ENCODE measurements around the gene VPS54. TPM values are rescaled to one million over a fixed set of nuclear protein-coding genes. Genes with fewer than 3 reads are reported as not detected.

Gene VPS54
- total RNA-seq, 1 experiment from 2014 or later, result 20.7 TPM

DNA sequence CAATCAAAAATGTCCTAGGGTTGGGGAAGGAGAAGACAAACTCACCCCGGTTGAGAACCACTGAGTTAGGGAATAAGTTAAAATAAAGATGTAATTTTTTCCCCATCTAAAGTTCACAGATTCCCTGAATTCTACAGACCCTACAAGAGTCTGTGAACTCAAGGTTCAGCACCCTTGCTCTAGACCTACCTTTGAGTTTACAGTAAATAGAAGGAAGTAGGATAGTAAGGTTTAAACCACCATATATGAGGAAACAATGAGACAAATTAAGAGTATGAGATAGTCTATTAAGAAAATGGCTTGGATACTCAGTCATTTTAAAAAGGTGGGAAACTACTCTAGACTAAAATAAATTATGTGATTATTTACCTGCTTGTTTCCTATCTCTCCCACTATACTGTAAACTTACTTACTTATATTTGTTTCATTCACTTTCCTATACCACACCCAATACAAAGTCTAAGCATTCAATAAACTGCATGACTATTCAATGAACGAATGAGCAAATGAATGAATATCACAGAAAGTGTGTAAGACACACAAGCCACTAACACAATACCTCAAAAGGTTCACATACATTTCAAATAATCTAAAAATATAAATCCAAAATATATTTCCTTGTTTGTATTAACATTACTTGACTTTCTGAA lies 13.4 kb downstream of the VPS54 start:
- intact Hi-C loops (cut with micrococcal nuclease; ENCODE audit: unreplicated experiment), result no loop called here
- H3K9me3 ChIP-seq (ENCODE audit: insufficient read depth, low read depth), result no peaks in the 10 kb centered on the region
- ChIA-PET CTCF (no interaction called here), POLR2A (ENCODE audit: unreplicated experiment) (no interaction called here)
- peaks cover 9% of the 10 kb centered on the region for H3K79me2 ChIP-seq (ENCODE audit: low read depth)
- no peak overlapping the region for H3K4me3 ChIP-seq
- no TSS peak for BruUV-seq (replicated peaks)
- no peaks in the 10 kb centered on the region for H3F3A ChIP-seq (ENCODE audit: insufficient read depth, low read depth)
- H2AFZ ChIP-seq, result no peak overlapping the region
- no peaks in the 10 kb centered on the region for H4K20me1 ChIP-seq (ENCODE audit: insufficient read depth)
- no peaks in the 10 kb centered on the region for H3K9me2 ChIP-seq (ENCODE audit: insufficient read depth)
- H3K27ac ChIP-seq, result no peak overlapping the region
- no peak for DNase-seq
- H3K4me1 ChIP-seq (replicated peaks; ENCODE audit: insufficient read depth), result no peaks in the 10 kb centered on the region
- TF ChIP-seq, protein P1, sequence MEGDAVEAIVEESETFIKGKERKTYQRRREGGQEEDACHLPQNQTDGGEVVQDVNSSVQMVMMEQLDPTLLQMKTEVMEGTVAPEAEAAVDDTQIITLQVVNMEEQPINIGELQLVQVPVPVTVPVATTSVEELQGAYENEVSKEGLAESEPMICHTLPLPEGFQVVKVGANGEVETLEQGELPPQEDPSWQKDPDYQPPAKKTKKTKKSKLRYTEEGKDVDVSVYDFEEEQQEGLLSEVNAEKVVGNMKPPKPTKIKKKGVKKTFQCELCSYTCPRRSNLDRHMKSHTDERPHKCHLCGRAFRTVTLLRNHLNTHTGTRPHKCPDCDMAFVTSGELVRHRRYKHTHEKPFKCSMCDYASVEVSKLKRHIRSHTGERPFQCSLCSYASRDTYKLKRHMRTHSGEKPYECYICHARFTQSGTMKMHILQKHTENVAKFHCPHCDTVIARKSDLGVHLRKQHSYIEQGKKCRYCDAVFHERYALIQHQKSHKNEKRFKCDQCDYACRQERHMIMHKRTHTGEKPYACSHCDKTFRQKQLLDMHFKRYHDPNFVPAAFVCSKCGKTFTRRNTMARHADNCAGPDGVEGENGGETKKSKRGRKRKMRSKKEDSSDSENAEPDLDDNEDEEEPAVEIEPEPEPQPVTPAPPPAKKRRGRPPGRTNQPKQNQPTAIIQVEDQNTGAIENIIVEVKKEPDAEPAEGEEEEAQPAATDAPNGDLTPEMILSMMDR (conservative IDR thresholded peaks at IDR 0.05), result no peak
- TF ChIP-seq EZH2 (IDR thresholded peaks at IDR 0.05; ENCODE audit: low read depth), result no peak
- H3K4me2 ChIP-seq, result no peak overlapping the region
- no peaks in the 10 kb centered on the region for H3K36me3 ChIP-seq (ENCODE audit: low read depth)
- no peaks in the 10 kb centered on the region for H3K27me3 ChIP-seq (ENCODE audit: insufficient read depth, low read depth)

DNA sequence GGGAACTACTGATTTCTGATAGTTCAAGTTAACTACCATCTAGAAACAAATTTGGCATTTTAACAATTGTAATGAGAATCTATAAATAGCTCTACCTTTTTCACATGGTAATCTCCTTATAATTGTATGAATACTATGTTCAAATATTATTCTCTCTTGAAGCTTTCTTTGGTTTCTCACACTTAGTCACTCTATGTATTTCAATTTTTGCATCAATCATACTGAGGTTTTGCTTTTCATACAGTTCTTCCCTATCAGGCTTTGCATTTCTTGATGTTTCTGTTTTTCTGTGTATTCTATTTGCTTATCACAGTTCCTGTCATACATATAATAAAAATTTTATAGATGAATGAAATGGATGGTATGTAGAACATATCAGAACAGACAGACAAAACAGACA lies 16.0 kb downstream of the VPS54 start:
- no peak overlapping the region for H3K4me2 ChIP-seq
- no peaks in the 10 kb centered on the region for H3K36me3 ChIP-seq (ENCODE audit: low read depth)
- H3K4me1 ChIP-seq (replicated peaks; ENCODE audit: insufficient read depth), result no peaks in the 10 kb centered on the region
- ChIA-PET POLR2A (ENCODE audit: unreplicated experiment) (no interaction called here), CTCF (no interaction called here)
- H3F3A ChIP-seq (ENCODE audit: insufficient read depth, low read depth), result no peaks in the 10 kb centered on the region
- H3K4me3 ChIP-seq, result no peak overlapping the region
- H4K20me1 ChIP-seq (ENCODE audit: insufficient read depth), result no peaks in the 10 kb centered on the region
- no TSS peak for BruUV-seq (replicated peaks)
- H3K79me2 ChIP-seq (ENCODE audit: low read depth), result peaks cover 4% of the 10 kb centered on the region; the same call in 1 of the 2 replicates
- no peak overlapping the region for H2AFZ ChIP-seq
- H3K9me3 ChIP-seq (ENCODE audit: insufficient read depth, low read depth), result peaks cover 3% of the 10 kb centered on the region; the same call in 1 of the 2 replicates
- intact Hi-C loops (cut with micrococcal nuclease; ENCODE audit: unreplicated experiment), result no loop called here
- DNase-seq, result no peak
- H3K27me3 ChIP-seq (ENCODE audit: insufficient read depth, low read depth), result no peaks in the 10 kb centered on the region
- TF ChIP-seq EZH2 (IDR thresholded peaks at IDR 0.05; ENCODE audit: low read depth), result no peak
- TF ChIP-seq, protein P1 (conservative IDR thresholded peaks at IDR 0.05), result no peak
- no peaks in the 10 kb centered on the region for H3K9me2 ChIP-seq (ENCODE audit: insufficient read depth)
- H3K27ac ChIP-seq, result no peak overlapping the region

DNA sequence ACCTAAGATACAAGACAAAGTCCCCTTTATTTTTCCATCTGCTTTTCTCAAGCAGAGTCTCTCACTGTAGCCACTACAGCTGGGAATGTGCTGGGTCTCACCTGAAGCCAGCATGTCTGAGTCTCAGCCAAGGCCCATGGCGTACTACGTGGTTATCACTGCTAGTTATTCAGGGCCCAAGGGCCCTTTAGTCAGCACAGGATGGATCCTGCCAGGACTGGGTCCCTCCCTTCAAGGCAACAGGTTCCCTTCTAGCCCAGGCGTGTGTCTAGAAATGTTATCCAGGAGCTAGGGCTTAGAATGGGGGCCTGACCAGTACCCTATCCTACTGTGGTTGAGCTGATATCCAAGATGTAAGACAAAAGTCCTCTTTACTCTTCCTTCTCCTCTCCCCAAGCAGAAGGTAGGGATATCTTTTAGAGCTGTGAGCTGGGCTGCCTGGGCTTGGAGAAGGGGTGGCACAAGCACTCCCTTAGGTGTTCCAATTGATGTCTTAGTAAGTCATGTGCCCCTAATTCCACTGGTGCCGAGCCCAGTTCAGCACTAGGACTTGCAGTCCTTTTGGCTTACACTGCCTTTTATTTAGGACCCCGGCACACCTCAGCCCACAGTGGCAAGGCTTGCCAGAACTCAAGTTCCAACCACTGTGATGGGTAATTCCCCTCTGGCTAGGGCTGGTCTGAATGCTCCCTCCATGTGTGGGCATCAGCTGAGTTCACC lies 17.7 kb downstream of the VPS54 start:
- Histone ChIP-seq H3K4me1 (replicated peaks; ENCODE audit: insufficient read depth) (no peaks in the 10 kb centered on the region), H2AFZ (no peak overlapping the region), H3K27ac (no peak overlapping the region), H3K27me3 (ENCODE audit: insufficient read depth, low read depth) (no peaks in the 10 kb centered on the region), H3K4me2 (no peak overlapping the region), H3K4me3 (no peak overlapping the region), H4K20me1 (ENCODE audit: insufficient read depth) (no peaks in the 10 kb centered on the region), H3K9me3 (ENCODE audit: insufficient read depth, low read depth) (peaks cover 14% of the 10 kb centered on the region; the same call in 1 of the 2 replicates), H3K36me3 (ENCODE audit: low read depth) (no peaks in the 10 kb centered on the region), H3F3A (ENCODE audit: insufficient read depth, low read depth) (0 out of 2 replicates have a peak, but pooled peaks cover 2% of the 10 kb centered on the region), H3K79me2 (ENCODE audit: low read depth) (peaks cover 4% of the 10 kb centered on the region; the same call in 1 of the 2 replicates), H3K9me2 (ENCODE audit: insufficient read depth) (no peaks in the 10 kb centered on the region)
- TF ChIP-seq EZH2 (IDR thresholded peaks at IDR 0.05; ENCODE audit: low read depth), result no peak
- TF ChIP-seq, protein P1 (conservative IDR thresholded peaks at IDR 0.05), result no peak
- no TSS peak for BruUV-seq (replicated peaks)
- DNase-seq, result no peak
- intact Hi-C loops (cut with micrococcal nuclease; ENCODE audit: unreplicated experiment), result no loop called here
- POLR2A ChIA-PET (ENCODE audit: unreplicated experiment), result interaction anchor here (0.7 kb wide), 1 partner anchor 157 kb away, joined by 5 read pairs; no protein-coding TSS in a partner anchor
- CTCF ChIA-PET, result no interaction called here

All from PC-9 (cell line).